Measurements from ENCODE around the gene IQSEC2. TPM values are rescaled to one million over a fixed set of nuclear protein-coding genes. Genes with fewer than 3 reads are reported as not detected.

IQSEC2 gene
- total and polyA plus RNA-seq, 2 of the 4 experiments (the other 2 are of a cell fraction) = 2.5 to 11.4 TPM

- in situ Hi-C loops (cut with MboI; ENCODE audit: low sequenced_read_pairs) (no loop called here), dilution Hi-C loops (cut with HindIII; ENCODE audit: low sequenced_read_pairs, unreplicated experiment) (no loop called here), intact Hi-C loops (cut with micrococcal nuclease) (no loop called here)
- no peaks in the 10 kb centered on the region for H3K9me1 ChIP-seq (ENCODE audit: insufficient read depth, low read length)
- H3K9me3 ChIP-seq (ENCODE audit: control insufficient read depth, insufficient read depth, low read length) = no peaks in the 10 kb centered on the region
- H3K36me3 ChIP-seq (ENCODE audit: control insufficient read depth, insufficient read depth, low read length) = 0 out of 2 replicates have a peak, but pooled peaks cover 3% of the 10 kb centered on the region
- DNase-seq (no peak), ATAC-seq (ENCODE audit: low read depth) (no peak)
- no peak overlapping the region for H2BK5ac ChIP-seq (ENCODE audit: low read depth, low read length, poor library complexity, severe bottlenecking)
- H2BK120ac ChIP-seq (ENCODE audit: low read depth, low read length) = no peak overlapping the region
- no peak overlapping the region for H3K27ac ChIP-seq (ENCODE audit: insufficient read depth, low read length)
- no peaks in the 10 kb centered on the region; the same call in 1 of the 2 replicates for H3K4me1 ChIP-seq (ENCODE audit: control insufficient read depth, insufficient read depth, low read length)
- H2AK9ac ChIP-seq (replicated peaks; ENCODE audit: low read depth, low read length, poor library complexity) = no peak overlapping the region
- no peak overlapping the region for H2BK20ac ChIP-seq (ENCODE audit: low read depth, low read length)
- no peak overlapping the region for H2AK5ac ChIP-seq (ENCODE audit: low read depth, low read length)
- no peak overlapping the region for H4K91ac ChIP-seq (ENCODE audit: insufficient read depth, low read depth, low read length)
- no peak overlapping the region for H4K8ac ChIP-seq (ENCODE audit: low read depth in 2 of 2, low read length in 2 of 2)
- H3K18ac ChIP-seq (ENCODE audit: low read depth, low read length) = no peak overlapping the region
- no peaks in the 10 kb centered on the region for H3K79me1 ChIP-seq (ENCODE audit: low read depth in 1 of 2, low read length in 2 of 2)
- CTCF ChIA-PET = no interaction called here
- H3K4me3 ChIP-seq (ENCODE audit: insufficient read depth, low read depth, low read length) = no peak overlapping the region
- POLR2A ChIA-PET (ENCODE audit: unreplicated experiment) = no interaction called here
- no peak overlapping the region for H3K23ac ChIP-seq (ENCODE audit: low read depth, low read length)
- H3K9ac ChIP-seq (ENCODE audit: low read depth, low read length) = no peak overlapping the region
- H3K27me3 ChIP-seq (ENCODE audit: control insufficient read depth, insufficient read depth, low read length) = peaks cover 35% of the 10 kb centered on the region; the same call in 1 of the 2 replicates
- no TSS peak for BruUV-seq (replicated peaks)
- no peak overlapping the region for H3K4ac ChIP-seq (ENCODE audit: low read depth, low read length)
- H2BK15ac ChIP-seq (ENCODE audit: low read depth, low read length) = no peak overlapping the region
- WGBS, 2 experiments (ENCODE audit: extremely low coverage in 2 of 2, insufficient read length in 1 of 2) = 100% methylated on average over 1 of the region's 13 CpGs; no CpG with 5 or more reads in 1 of the 2 experiments
- H4K20me1 ChIP-seq (ENCODE audit: insufficient read depth, low read length) = peaks cover 4% of the 10 kb centered on the region; the same call in 1 of the 2 replicates
- no peak for TF ChIP-seq RAD21 (IDR thresholded peaks at IDR 0.05; ENCODE audit: low read length)
- TF ChIP-seq FOS (IDR thresholded peaks at IDR 0.05; ENCODE audit: low read depth, low read length) = no peak
- TF ChIP-seq MXI1 (IDR thresholded peaks at IDR 0.05; ENCODE audit: borderline replicate concordance, low read depth, low read length) = no peak
- TF ChIP-seq SMC3 (IDR thresholded peaks at IDR 0.05; ENCODE audit: low read depth, low read length) = no peak
- no peak for TF ChIP-seq MAFK (IDR thresholded peaks at IDR 0.05; ENCODE audit: low read depth, low read length)
- TF ChIP-seq RFX5 (IDR thresholded peaks at IDR 0.05; ENCODE audit: low read depth, low read length) = no peak
- no peak for TF ChIP-seq BHLHE40 (IDR thresholded peaks at IDR 0.05; ENCODE audit: low read depth, low read length)
- no peak for TF ChIP-seq USF2 (IDR thresholded peaks at IDR 0.05; ENCODE audit: low read depth, low read length)
- no peak for TF ChIP-seq MAZ (IDR thresholded peaks at IDR 0.05; ENCODE audit: borderline replicate concordance, low read depth, low read length)
- TF ChIP-seq CHD1 (IDR thresholded peaks at IDR 0.05; ENCODE audit: low read depth, low read length) = no peak
- TF ChIP-seq NFE2L2 (IDR thresholded peaks at IDR 0.05; ENCODE audit: low read depth, low read length) = no peak
- no peak overlapping the region for H3K4me2 ChIP-seq (ENCODE audit: low read depth, low read length)
- H4K5ac ChIP-seq (ENCODE audit: low read depth, low read length) = no peak overlapping the region
- H2AFZ ChIP-seq (replicated peaks; ENCODE audit: low read length, poor library complexity) = no peak overlapping the region
- no peak overlapping the region for H3K14ac ChIP-seq (replicated peaks; ENCODE audit: low read depth, low read length)
- no peak overlapping the region for H3K56ac ChIP-seq (ENCODE audit: extremely low read depth, insufficient read depth, low read length)
Measured at GRCh38 chrX:53257166-53257565, 24.2 kb downstream of the IQSEC2 start.
